ENCODE results near the gene GDPD5.
A peak's percentile ranks its signal among the peaks of the same experiment; 100 is the strongest.

Gene GDPD5

DNA sequence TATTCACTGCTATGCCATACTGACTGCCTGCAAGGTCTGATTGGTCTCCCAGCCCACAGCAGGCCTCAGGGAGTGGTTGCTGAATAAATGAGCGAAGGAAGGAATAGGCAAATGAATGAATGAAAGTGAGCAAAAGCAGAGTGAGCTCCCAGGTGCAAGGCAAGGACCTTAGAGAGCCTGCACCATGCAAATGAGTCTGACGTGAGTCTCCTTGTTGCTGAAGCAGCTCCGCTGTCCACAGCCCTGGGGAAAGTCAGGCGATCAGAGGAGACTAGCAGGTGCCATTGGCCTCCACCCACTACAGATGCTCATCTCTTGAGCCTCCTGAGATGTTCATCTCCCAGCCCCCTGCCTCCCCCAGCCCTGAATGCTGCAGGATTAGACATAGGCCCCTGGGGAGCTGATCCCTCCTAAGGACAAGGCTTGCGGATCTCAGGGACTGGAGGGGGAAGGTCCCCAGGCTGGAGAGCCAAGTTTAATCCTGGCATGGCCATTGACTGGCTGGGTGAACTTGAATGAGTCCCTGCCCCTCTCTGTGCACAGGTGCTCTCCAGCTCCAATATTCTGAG is 22.1 kb downstream of the GDPD5 start:
- no peak for DNase-seq
- no peaks in the 10 kb centered on the region for H3K36me3 ChIP-seq (ENCODE audit: control insufficient read depth, insufficient read depth, low read length)
- no peak overlapping the region for H3K27ac ChIP-seq (ENCODE audit: insufficient read depth, low read length, poor library complexity, severe bottlenecking)
- H3K4me1 ChIP-seq (ENCODE audit: control insufficient read depth, insufficient read depth, low read length, poor library complexity, severe bottlenecking): peaks cover 22% of the 10 kb centered on the region
- H3K27me3 ChIP-seq (replicated peaks; ENCODE audit: control insufficient read depth, insufficient read depth, low read length, poor library complexity, severe bottlenecking): no peaks in the 10 kb centered on the region
- no peaks in the 10 kb centered on the region for H3K9me3 ChIP-seq (ENCODE audit: control insufficient read depth, low read length)
- no peak overlapping the region for H3K4me3 ChIP-seq (ENCODE audit: insufficient read depth, low read depth, low read length, poor library complexity, severe bottlenecking)

DNA sequence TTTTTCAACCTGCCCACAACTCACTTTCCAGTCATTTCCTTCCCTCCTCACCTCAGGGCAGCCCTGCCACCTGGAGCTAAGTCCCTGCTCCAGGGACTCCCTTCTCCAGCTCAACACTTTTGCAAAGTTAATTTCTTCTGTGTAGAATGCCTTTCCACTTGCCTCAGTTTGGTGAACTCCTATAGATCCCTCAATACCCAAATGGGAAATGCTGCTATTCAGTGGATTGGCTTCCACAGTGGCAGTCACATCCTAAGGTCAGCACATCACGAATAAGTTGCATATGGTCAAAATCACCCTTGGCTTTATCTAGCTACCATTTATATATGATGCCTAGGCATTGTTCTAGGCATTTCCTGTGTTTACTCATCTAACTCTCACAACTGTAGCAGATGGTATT is 23.6 kb downstream of the GDPD5 start:
- H3K27ac ChIP-seq (ENCODE audit: insufficient read depth, low read length, poor library complexity, severe bottlenecking): no peak overlapping the region
- H3K9me3 ChIP-seq (ENCODE audit: control insufficient read depth, low read length): no peaks in the 10 kb centered on the region
- H3K36me3 ChIP-seq (ENCODE audit: control insufficient read depth, insufficient read depth, low read length): no peaks in the 10 kb centered on the region
- no peak for DNase-seq
- H3K27me3 ChIP-seq (replicated peaks; ENCODE audit: control insufficient read depth, insufficient read depth, low read length, poor library complexity, severe bottlenecking): no peaks in the 10 kb centered on the region
- no peak overlapping the region for H3K4me3 ChIP-seq (ENCODE audit: insufficient read depth, low read depth, low read length, poor library complexity, severe bottlenecking)
- peaks cover 9% of the 10 kb centered on the region for H3K4me1 ChIP-seq (ENCODE audit: control insufficient read depth, insufficient read depth, low read length, poor library complexity, severe bottlenecking)

GRCh38 chr11:75500742-75501141 is 25.0 kb downstream of the GDPD5 start:
- H3K27ac ChIP-seq (ENCODE audit: insufficient read depth, low read length, poor library complexity, severe bottlenecking): no peak overlapping the region
- H3K36me3 ChIP-seq (ENCODE audit: control insufficient read depth, insufficient read depth, low read length): no peaks in the 10 kb centered on the region
- peaks cover 7% of the 10 kb centered on the region for H3K4me1 ChIP-seq (ENCODE audit: control insufficient read depth, insufficient read depth, low read length, poor library complexity, severe bottlenecking)
- DNase-seq: no peak
- H3K9me3 ChIP-seq (ENCODE audit: control insufficient read depth, low read length): no peaks in the 10 kb centered on the region
- no peaks in the 10 kb centered on the region for H3K27me3 ChIP-seq (replicated peaks; ENCODE audit: control insufficient read depth, insufficient read depth, low read length, poor library complexity, severe bottlenecking)
- H3K4me3 ChIP-seq (ENCODE audit: insufficient read depth, low read depth, low read length, poor library complexity, severe bottlenecking): no peak overlapping the region

DNA sequence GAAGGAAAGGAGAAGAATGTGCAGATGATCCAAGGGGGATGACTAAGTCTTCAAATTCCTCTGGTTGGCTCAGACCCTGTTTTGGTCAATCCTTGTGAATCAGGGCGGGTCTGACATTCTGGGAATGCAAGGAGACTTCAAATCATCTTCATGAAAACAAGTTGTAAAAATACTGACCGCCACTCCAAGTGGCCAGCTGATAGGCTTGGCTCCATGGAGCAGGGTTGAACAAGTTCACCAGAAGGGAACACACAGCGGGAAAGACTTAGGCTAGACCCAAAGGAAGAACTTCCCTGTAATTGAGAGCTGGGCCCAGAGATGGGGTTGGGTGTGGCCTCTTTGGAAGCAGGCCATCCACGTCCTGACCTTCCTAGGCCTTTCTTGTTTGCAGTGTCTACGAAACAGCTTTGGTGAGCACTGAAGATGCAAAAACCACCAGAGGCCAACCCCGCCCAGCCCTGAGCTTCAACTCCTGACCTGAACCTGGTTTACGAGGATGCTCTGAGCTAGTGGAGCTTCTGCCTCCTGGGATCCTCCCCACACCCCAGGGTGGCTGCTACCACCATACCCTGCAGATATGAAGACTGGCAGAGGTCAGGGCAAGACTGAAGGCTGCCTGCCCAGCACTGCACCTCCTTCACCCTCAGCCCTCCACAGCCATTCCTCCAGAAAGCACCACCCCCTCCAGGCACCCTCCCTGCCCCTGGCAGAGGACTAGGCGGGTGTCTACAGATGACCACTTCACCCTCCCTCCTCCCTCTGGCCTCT is 26.1 kb downstream of the GDPD5 start:
- Histone ChIP-seq H3K4me1 (ENCODE audit: control insufficient read depth, insufficient read depth, low read length, poor library complexity, severe bottlenecking) (peaks cover 7% of the 10 kb centered on the region), H3K9me3 (ENCODE audit: control insufficient read depth, low read length) (no peaks in the 10 kb centered on the region), H3K27ac (ENCODE audit: insufficient read depth, low read length, poor library complexity, severe bottlenecking) (no peak overlapping the region), H3K27me3 (replicated peaks; ENCODE audit: control insufficient read depth, insufficient read depth, low read length, poor library complexity, severe bottlenecking) (no peaks in the 10 kb centered on the region), H3K36me3 (ENCODE audit: control insufficient read depth, insufficient read depth, low read length) (no peaks in the 10 kb centered on the region), H3K4me3 (ENCODE audit: insufficient read depth, low read depth, low read length, poor library complexity, severe bottlenecking) (no peak overlapping the region)
- no peak for DNase-seq

DNA sequence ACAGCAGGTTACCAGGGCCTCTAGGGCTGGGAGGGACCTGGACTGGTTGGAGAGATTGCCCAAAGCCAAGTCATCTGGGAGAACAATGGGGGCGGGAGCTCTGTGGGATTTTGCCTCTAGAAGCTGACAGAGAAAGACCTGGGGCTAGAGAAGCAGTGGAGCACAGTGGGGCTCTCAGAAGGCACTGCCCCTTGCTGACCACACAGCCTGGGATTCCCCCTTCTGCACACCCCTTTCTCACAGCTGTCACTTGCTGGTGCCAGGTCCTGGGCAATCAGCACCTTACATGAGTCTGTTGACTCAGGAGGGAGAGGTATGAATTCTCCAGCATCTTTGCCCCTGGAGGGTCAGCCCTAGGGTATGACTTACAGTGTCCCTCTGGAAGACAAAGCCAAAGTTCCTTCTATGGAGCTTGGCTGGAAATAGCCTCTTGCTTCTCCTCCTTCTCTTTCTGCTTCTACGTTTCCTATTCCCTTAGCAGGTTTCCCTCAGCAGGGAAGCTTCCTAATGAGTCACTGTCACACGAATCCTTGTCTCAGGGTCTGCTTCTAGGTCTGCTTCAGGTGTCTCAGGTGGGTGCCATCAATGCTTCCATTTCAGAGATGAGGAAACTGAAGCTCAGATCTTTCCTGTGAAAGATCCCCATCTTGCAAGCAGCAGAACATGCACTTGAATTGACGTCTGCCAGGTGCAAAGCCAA is 27.0 kb downstream of the GDPD5 start:
- H3K36me3 ChIP-seq (ENCODE audit: control insufficient read depth, insufficient read depth, low read length): no peaks in the 10 kb centered on the region
- H3K9me3 ChIP-seq (ENCODE audit: control insufficient read depth, low read length): no peaks in the 10 kb centered on the region
- peaks cover 7% of the 10 kb centered on the region for H3K4me1 ChIP-seq (ENCODE audit: control insufficient read depth, insufficient read depth, low read length, poor library complexity, severe bottlenecking)
- no peak overlapping the region for H3K4me3 ChIP-seq (ENCODE audit: insufficient read depth, low read depth, low read length, poor library complexity, severe bottlenecking)
- no peaks in the 10 kb centered on the region for H3K27me3 ChIP-seq (replicated peaks; ENCODE audit: control insufficient read depth, insufficient read depth, low read length, poor library complexity, severe bottlenecking)
- no peak overlapping the region for H3K27ac ChIP-seq (ENCODE audit: insufficient read depth, low read length, poor library complexity, severe bottlenecking)
- no peak for DNase-seq

GRCh38 chr11:75497788-75498409 is 27.8 kb downstream of the GDPD5 start:
- no peaks in the 10 kb centered on the region for H3K27me3 ChIP-seq (replicated peaks; ENCODE audit: control insufficient read depth, insufficient read depth, low read length, poor library complexity, severe bottlenecking)
- no peak overlapping the region for H3K4me3 ChIP-seq (ENCODE audit: insufficient read depth, low read depth, low read length, poor library complexity, severe bottlenecking)
- H3K4me1 ChIP-seq (ENCODE audit: control insufficient read depth, insufficient read depth, low read length, poor library complexity, severe bottlenecking): peaks cover 7% of the 10 kb centered on the region
- no peaks in the 10 kb centered on the region for H3K9me3 ChIP-seq (ENCODE audit: control insufficient read depth, low read length)
- no peaks in the 10 kb centered on the region for H3K36me3 ChIP-seq (ENCODE audit: control insufficient read depth, insufficient read depth, low read length)
- no peak for DNase-seq
- H3K27ac ChIP-seq (ENCODE audit: insufficient read depth, low read length, poor library complexity, severe bottlenecking): no peak overlapping the region

GRCh38 chr11:75496305-75496752 is 29.4 kb downstream of the GDPD5 start:
- DNase-seq: no peak
- H3K4me3 ChIP-seq (ENCODE audit: insufficient read depth, low read depth, low read length, poor library complexity, severe bottlenecking): no peak overlapping the region
- peak overlapping the region; percentile 22 for H3K27ac ChIP-seq (ENCODE audit: insufficient read depth, low read length, poor library complexity, severe bottlenecking)
- no peaks in the 10 kb centered on the region for H3K9me3 ChIP-seq (ENCODE audit: control insufficient read depth, low read length)
- no peaks in the 10 kb centered on the region for H3K27me3 ChIP-seq (replicated peaks; ENCODE audit: control insufficient read depth, insufficient read depth, low read length, poor library complexity, severe bottlenecking)
- H3K4me1 ChIP-seq (ENCODE audit: control insufficient read depth, insufficient read depth, low read length, poor library complexity, severe bottlenecking): peaks cover 19% of the 10 kb centered on the region
- no peaks in the 10 kb centered on the region for H3K36me3 ChIP-seq (ENCODE audit: control insufficient read depth, insufficient read depth, low read length)

DNA sequence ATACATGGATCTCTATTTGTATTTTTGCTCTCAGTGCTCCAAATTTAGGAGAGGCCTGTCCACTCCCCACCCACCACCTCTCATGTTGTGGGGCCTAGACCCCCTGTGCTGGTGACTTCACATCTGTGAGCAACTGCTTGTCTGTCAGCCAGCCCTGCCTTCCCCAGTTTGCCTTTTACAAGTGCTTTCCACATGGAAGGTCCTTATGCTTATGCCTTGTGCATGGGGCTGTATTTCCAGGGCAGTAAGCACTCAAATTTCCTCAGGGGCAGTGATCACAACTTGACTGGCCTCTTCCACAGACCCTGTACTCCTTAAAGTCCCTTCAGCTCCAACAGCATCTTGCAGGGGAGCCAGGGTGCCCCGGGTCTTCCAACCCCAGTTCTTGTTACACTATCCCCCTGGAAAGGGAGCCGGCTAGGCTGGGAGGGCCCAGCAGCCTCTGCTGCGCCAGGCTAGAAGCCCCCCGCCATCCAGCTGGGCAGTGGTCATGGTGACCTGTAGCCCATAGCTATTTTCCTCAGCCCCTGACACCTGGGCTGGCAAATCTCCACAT is 29.9 kb downstream of the GDPD5 start:
- H3K9me3 ChIP-seq (ENCODE audit: control insufficient read depth, low read length): no peaks in the 10 kb centered on the region
- no peaks in the 10 kb centered on the region for H3K27me3 ChIP-seq (replicated peaks; ENCODE audit: control insufficient read depth, insufficient read depth, low read length, poor library complexity, severe bottlenecking)
- H3K4me3 ChIP-seq (ENCODE audit: insufficient read depth, low read depth, low read length, poor library complexity, severe bottlenecking): no peak overlapping the region
- DNase-seq: no peak
- H3K36me3 ChIP-seq (ENCODE audit: control insufficient read depth, insufficient read depth, low read length): no peaks in the 10 kb centered on the region
- peaks cover 16% of the 10 kb centered on the region for H3K4me1 ChIP-seq (ENCODE audit: control insufficient read depth, insufficient read depth, low read length, poor library complexity, severe bottlenecking)
- peak overlapping the region; percentile 22 for H3K27ac ChIP-seq (ENCODE audit: insufficient read depth, low read length, poor library complexity, severe bottlenecking)

DNA sequence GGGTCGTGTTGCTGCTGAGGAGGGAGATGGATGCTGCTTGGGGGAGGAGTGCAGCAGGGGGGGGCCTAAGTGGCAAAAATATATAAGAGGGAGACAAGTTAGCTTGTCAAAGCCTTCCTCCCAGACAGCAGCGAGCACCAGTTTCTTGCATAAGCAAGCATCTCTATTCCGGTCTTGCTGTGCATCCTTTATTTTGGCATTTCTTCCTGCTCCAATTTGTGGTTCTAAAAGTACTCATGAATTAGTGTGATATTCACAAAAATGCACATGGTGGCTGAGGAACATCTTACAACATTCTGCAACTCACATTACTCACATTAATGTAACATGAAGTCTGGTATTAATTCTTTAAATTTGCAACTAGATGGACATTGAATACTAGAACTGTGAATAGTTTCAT is 32.1 kb downstream of the GDPD5 start:
- no peak overlapping the region for H3K4me3 ChIP-seq (ENCODE audit: insufficient read depth, low read depth, low read length, poor library complexity, severe bottlenecking)
- peaks cover 15% of the 10 kb centered on the region for H3K4me1 ChIP-seq (ENCODE audit: control insufficient read depth, insufficient read depth, low read length, poor library complexity, severe bottlenecking)
- H3K27me3 ChIP-seq (replicated peaks; ENCODE audit: control insufficient read depth, insufficient read depth, low read length, poor library complexity, severe bottlenecking): no peaks in the 10 kb centered on the region
- no peaks in the 10 kb centered on the region for H3K9me3 ChIP-seq (ENCODE audit: control insufficient read depth, low read length)
- no peak overlapping the region for H3K27ac ChIP-seq (ENCODE audit: insufficient read depth, low read length, poor library complexity, severe bottlenecking)
- no peak for DNase-seq
- no peaks in the 10 kb centered on the region for H3K36me3 ChIP-seq (ENCODE audit: control insufficient read depth, insufficient read depth, low read length)
